ENCODE data around the gene PUS10. TPM values are rescaled to one million over a fixed set of nuclear protein-coding genes. Genes with fewer than 3 reads are reported as not detected.

PUS10 gene
- total and polyA plus RNA-seq, 2 of the 8 experiments (the other 6 are each of a cell fraction or from before 2014, with no cell fraction given) = 1.3 to 3.1 TPM

DNA sequence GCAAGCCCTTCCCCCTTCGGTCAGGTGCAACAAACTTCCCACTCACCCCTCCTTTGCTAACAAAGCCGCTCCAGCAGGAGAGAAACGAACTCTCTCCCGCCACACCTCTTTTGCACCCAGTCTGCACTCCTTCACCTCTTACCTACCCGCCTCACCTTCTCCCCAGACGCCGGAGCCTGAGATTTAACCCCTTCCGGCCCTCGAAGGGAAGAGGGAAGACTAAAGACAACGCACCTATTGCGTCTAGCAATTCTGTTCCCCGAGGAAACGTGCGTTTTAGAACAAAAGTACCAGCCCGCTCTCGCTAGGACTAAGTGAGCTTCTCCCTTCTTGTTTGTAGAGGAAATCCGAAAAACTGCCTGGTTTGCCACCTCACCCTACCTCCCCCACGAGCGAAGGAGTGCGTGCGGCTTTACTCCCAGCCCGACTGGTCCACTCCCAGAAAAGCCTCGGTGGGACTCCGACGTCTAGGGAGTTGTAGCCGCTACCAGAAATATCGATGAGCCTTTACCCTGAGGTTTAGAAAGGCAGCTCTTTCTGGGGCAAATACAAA, 976 bp downstream of the PUS10 start (continued):
- TF ChIP-seq, protein P1, sequence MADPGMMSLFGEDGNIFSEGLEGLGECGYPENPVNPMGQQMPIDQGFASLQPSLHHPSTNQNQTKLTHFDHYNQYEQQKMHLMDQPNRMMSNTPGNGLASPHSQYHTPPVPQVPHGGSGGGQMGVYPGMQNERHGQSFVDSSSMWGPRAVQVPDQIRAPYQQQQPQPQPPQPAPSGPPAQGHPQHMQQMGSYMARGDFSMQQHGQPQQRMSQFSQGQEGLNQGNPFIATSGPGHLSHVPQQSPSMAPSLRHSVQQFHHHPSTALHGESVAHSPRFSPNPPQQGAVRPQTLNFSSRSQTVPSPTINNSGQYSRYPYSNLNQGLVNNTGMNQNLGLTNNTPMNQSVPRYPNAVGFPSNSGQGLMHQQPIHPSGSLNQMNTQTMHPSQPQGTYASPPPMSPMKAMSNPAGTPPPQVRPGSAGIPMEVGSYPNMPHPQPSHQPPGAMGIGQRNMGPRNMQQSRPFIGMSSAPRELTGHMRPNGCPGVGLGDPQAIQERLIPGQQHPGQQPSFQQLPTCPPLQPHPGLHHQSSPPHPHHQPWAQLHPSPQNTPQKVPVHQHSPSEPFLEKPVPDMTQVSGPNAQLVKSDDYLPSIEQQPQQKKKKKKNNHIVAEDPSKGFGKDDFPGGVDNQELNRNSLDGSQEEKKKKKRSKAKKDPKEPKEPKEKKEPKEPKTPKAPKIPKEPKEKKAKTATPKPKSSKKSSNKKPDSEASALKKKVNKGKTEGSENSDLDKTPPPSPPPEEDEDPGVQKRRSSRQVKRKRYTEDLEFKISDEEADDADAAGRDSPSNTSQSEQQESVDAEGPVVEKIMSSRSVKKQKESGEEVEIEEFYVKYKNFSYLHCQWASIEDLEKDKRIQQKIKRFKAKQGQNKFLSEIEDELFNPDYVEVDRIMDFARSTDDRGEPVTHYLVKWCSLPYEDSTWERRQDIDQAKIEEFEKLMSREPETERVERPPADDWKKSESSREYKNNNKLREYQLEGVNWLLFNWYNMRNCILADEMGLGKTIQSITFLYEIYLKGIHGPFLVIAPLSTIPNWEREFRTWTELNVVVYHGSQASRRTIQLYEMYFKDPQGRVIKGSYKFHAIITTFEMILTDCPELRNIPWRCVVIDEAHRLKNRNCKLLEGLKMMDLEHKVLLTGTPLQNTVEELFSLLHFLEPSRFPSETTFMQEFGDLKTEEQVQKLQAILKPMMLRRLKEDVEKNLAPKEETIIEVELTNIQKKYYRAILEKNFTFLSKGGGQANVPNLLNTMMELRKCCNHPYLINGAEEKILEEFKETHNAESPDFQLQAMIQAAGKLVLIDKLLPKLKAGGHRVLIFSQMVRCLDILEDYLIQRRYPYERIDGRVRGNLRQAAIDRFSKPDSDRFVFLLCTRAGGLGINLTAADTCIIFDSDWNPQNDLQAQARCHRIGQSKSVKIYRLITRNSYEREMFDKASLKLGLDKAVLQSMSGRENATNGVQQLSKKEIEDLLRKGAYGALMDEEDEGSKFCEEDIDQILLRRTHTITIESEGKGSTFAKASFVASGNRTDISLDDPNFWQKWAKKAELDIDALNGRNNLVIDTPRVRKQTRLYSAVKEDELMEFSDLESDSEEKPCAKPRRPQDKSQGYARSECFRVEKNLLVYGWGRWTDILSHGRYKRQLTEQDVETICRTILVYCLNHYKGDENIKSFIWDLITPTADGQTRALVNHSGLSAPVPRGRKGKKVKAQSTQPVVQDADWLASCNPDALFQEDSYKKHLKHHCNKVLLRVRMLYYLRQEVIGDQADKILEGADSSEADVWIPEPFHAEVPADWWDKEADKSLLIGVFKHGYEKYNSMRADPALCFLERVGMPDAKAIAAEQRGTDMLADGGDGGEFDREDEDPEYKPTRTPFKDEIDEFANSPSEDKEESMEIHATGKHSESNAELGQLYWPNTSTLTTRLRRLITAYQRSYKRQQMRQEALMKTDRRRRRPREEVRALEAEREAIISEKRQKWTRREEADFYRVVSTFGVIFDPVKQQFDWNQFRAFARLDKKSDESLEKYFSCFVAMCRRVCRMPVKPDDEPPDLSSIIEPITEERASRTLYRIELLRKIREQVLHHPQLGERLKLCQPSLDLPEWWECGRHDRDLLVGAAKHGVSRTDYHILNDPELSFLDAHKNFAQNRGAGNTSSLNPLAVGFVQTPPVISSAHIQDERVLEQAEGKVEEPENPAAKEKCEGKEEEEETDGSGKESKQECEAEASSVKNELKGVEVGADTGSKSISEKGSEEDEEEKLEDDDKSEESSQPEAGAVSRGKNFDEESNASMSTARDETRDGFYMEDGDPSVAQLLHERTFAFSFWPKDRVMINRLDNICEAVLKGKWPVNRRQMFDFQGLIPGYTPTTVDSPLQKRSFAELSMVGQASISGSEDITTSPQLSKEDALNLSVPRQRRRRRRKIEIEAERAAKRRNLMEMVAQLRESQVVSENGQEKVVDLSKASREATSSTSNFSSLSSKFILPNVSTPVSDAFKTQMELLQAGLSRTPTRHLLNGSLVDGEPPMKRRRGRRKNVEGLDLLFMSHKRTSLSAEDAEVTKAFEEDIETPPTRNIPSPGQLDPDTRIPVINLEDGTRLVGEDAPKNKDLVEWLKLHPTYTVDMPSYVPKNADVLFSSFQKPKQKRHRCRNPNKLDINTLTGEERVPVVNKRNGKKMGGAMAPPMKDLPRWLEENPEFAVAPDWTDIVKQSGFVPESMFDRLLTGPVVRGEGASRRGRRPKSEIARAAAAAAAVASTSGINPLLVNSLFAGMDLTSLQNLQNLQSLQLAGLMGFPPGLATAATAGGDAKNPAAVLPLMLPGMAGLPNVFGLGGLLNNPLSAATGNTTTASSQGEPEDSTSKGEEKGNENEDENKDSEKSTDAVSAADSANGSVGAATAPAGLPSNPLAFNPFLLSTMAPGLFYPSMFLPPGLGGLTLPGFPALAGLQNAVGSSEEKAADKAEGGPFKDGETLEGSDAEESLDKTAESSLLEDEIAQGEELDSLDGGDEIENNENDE (IDR thresholded peaks at IDR 0.05; ENCODE audit: insufficient replicate concordance, low read length) = peak; percentile 25
- TF ChIP-seq TAF7 (optimal IDR thresholded peaks at IDR 0.05; ENCODE audit: borderline replicate concordance, low read depth, low read length) (peak; percentile 61), HDAC2 (IDR thresholded peaks at IDR 0.05; ENCODE audit: borderline replicate concordance in 1 of 2, low read depth in 2 of 2, low read length in 2 of 2) (peak in 1 of 2 experiments; percentile 98; a peak in 2 of 4 replicates), RFX5 (IDR thresholded peaks at IDR 0.05; ENCODE audit: borderline replicate concordance, low read depth, low read length) (no peak), POLR2AphosphoS5 (IDR thresholded peaks at IDR 0.05; ENCODE audit: low read depth, low read length) (0 out of 2 replicates have a peak, but pooled peaks have one; percentile 28), GTF2F1 (IDR thresholded peaks at IDR 0.05; ENCODE audit: borderline replicate concordance, low read depth, low read length) (no peak), BCL11A (IDR thresholded peaks at IDR 0.05; ENCODE audit: low read depth in 2 of 2, low read length in 2 of 2) (no peak), CBX8 (IDR thresholded peaks at IDR 0.05; ENCODE audit: borderline replicate concordance, low read depth, low read length) (no peak), CTBP2 (IDR thresholded peaks at IDR 0.05; ENCODE audit: borderline replicate concordance, insufficient read depth, insufficient read length, low read length) (no peak)
